NT2/D1 (cell line): ENCODE data around the gene FAM9C.
"Not testable (repeated sequence)": the region's sequence is repeated elsewhere in the genome, so short reads cannot be mapped to it uniquely, and the experiment has no call there.

Experiments used
- DNase-seq: peaks from one replicate; pipeline ENCODE4 v3.0.0-alpha.2; 2011; ENCODE audit warnings: low read depth, low spot score
- H3K27me3 ChIP-seq: 2 replicates; pipeline ENCODE4 v1.6.0; 2011; ENCODE audit warnings: mild to moderate bottlenecking; ENCODE audit not compliant: insufficient read length, insufficient read depth
- H3K36me3 ChIP-seq: 2 replicates; pipeline ENCODE4 v1.6.1; 2011; ENCODE audit warnings: mild to moderate bottlenecking, low read length, mixed read lengths; ENCODE audit not compliant: insufficient read depth, insufficient read length
- H3K4me1 ChIP-seq: 2 replicates; pipeline ENCODE4 v1.5.1; 2011; ENCODE audit not compliant: insufficient read depth, insufficient read length
- H3K4me3 ChIP-seq: 2 replicates; pipeline ENCODE4 v1.5.1; 2011; ENCODE audit warnings: low read depth; ENCODE audit not compliant: insufficient read length
- H3K9ac ChIP-seq: 2 replicates; pipeline ENCODE4 v1.6.0; 2011; ENCODE audit warnings: low read depth; ENCODE audit not compliant: insufficient read length
- H3K9me3 ChIP-seq: 2 replicates; pipeline ENCODE4 v1.5.1; 2011; ENCODE audit warnings: mild to moderate bottlenecking, low read length; ENCODE audit not compliant: insufficient read depth
- SUZ12 ChIP-seq: IDR thresholded peaks from 2 replicates; pipeline ENCODE4 v1.6.1; 2011; ENCODE audit not compliant: insufficient read length, insufficient read depth; ENCODE audit errors: extremely low read depth
- YY1 ChIP-seq: IDR thresholded peaks from 2 replicates; pipeline ENCODE4 v1.6.1; 2011; ENCODE audit not compliant: insufficient read length, insufficient read depth
- ZNF274 ChIP-seq: IDR thresholded peaks from 2 replicates; pipeline ENCODE4 v1.6.1; 2011; ENCODE audit warnings: mild to moderate bottlenecking, low read depth, low read length

Gene FAM9C

DNA sequence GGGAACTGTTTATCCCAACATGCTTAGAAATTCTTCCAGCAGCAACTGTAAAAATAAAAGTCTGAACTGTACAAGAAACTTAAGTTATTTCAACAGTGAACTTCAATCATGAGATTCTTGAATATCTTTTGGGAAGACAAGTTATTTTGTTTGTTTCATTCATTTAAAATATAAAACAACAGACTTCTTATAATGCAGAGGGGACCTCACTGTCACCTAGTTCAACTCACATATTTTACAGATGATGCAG is 14.9 kb downstream of the FAM9C start:
- Histone ChIP-seq H3K4me1 (no peaks in the 10 kb centered on the region), H3K9ac (no peak overlapping the region), H3K9me3 (no peaks in the 10 kb centered on the region), H3K4me3 (no peak overlapping the region), H3K36me3 (no peaks in the 10 kb centered on the region), H3K27me3 (no peaks in the 10 kb centered on the region)
- no peak for DNase-seq
- no peak for TF ChIP-seq YY1
- no peak for TF ChIP-seq ZNF274
- no peak for TF ChIP-seq SUZ12

DNA sequence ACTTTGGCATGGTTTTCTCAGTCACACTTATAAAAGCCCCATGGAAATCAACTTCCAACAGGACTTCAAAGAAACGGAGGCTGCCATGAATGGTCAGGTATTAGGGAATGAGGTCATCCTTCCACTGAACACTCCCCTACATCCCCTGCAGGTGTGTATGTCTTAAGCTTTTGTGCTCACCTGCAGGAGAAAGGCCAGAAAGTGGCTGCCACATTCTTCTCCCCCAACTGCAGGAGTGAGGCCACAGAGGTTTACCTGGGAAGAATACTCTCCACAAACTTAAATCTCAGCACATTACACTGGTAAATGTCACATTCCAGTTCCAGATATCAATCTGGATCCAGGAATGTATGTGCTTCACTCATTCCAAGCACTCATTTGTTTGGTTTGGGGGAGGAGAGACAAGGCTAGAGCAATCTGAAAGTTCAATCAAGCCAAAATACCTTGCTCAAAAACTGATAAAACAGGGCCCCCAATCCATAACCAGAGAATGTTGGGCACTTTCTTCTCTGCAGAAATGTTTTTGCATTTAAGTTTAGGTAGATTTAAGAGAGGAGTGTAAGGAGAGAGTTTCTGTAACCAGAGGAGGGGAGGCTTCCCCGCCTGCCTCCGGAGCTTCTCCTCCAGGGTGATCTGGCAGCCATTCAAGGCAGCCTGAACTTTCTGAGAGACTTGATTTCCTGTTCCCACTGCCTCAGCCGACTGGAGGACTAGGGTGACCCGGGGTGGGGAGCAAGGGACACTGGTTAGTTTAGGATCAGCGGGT is 15.4 kb downstream of the FAM9C start:
- Histone ChIP-seq H3K9ac (peak overlapping the region; percentile 29), H3K36me3 (no peaks in the 10 kb centered on the region), H3K4me3 (no peak overlapping the region), H3K4me1 (no peaks in the 10 kb centered on the region), H3K9me3 (no peaks in the 10 kb centered on the region), H3K27me3 (no peaks in the 10 kb centered on the region)
- no peak for DNase-seq
- TF ChIP-seq SUZ12: no peak
- no peak for TF ChIP-seq YY1
- no peak for TF ChIP-seq ZNF274

DNA sequence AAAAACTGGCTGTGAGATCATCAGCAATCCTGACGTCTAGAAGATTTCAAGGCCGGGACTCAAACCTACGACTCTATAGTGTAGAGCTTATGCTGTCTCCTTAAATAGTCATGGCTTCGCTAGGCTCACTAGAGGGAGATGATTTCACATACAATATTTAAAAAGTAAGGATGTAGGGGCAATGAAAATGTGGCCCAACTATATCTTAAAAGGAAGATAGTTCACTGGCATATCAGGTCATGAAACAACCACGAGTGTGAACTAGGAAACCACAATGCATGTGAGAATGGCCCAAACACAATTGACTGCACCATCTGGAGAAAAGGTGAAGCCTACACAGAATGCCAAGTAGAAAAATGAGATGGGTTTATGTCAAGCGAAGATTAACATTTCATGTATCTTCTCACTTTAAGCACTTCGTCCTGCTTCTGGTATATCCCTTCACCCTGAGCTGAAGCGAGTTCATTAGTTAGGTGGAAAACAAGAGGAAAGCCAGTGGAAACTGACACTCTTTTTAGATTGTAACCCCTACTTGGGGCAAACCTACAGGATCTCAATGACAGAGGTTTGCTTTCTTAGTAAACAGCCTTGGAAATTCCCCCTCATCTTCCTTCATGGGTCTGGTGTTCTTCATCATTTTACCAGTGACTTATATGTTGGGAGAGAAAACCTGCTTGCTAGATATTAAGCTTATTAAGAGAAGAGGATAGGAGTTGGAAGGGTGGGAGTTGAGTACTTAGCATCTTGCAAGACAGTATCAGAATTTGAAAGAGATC is 17.4 kb downstream of the FAM9C start:
- Histone ChIP-seq H3K4me3 (no peak overlapping the region), H3K9me3 (no peaks in the 10 kb centered on the region), H3K27me3 (no peaks in the 10 kb centered on the region), H3K36me3 (no peaks in the 10 kb centered on the region), H3K9ac (no peak overlapping the region), H3K4me1 (no peaks in the 10 kb centered on the region)
- DNase-seq: no peak
- no peak for TF ChIP-seq SUZ12
- no peak for TF ChIP-seq ZNF274
- TF ChIP-seq YY1: no peak

DNA sequence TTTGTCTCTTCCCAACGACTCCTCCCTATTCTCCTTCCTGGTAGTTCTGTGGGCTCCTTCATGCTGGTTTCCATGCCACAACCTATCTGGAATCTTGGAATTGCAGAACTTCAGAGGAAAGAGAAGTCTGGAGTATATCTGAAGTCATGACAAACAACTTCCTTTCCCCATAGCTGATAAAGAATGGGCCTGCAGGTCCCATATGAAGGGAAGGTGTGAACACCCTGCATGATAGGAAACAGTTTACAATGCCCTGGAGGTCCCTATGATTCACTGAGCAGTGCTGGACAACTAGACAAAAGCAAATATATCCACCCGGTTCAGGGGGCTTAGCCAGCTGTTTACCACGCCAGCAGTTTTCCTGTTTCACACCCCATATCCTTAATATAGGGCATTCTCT is 19.4 kb downstream of the FAM9C start:
- Histone ChIP-seq H3K4me3 (no peak overlapping the region), H3K9ac (no peak overlapping the region), H3K9me3 (no peaks in the 10 kb centered on the region), H3K27me3 (no peaks in the 10 kb centered on the region), H3K4me1 (no peaks in the 10 kb centered on the region), H3K36me3 (no peaks in the 10 kb centered on the region)
- no peak for DNase-seq
- no peak for TF ChIP-seq SUZ12
- no peak for TF ChIP-seq ZNF274
- TF ChIP-seq YY1: no peak

DNA sequence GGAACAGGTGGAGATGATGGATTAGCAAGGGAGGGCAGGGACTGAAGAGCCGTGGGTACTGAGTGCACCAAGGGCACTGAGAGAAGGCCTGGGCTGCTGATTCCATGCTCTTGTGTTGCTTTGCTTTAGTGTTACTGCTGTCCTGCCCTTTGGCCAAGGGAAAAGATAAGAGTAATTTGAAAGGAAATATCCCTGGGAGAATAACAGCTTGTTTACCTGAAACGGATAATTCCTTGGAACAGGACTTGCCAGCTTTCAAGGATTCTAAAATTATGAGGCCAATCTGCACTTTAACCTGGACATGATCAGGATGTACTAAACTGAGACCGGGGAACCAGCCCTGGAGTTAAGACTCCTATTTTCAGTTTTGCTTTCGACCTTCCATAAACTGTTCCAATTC is 20.4 kb downstream of the FAM9C start:
- no peaks in the 10 kb centered on the region for H3K9me3 ChIP-seq
- no peak overlapping the region for H3K9ac ChIP-seq
- DNase-seq: no peak
- no peaks in the 10 kb centered on the region for H3K4me1 ChIP-seq
- no peaks in the 10 kb centered on the region for H3K36me3 ChIP-seq
- no peak for TF ChIP-seq YY1
- TF ChIP-seq SUZ12: no peak
- no peak overlapping the region for H3K4me3 ChIP-seq
- no peaks in the 10 kb centered on the region for H3K27me3 ChIP-seq

DNA sequence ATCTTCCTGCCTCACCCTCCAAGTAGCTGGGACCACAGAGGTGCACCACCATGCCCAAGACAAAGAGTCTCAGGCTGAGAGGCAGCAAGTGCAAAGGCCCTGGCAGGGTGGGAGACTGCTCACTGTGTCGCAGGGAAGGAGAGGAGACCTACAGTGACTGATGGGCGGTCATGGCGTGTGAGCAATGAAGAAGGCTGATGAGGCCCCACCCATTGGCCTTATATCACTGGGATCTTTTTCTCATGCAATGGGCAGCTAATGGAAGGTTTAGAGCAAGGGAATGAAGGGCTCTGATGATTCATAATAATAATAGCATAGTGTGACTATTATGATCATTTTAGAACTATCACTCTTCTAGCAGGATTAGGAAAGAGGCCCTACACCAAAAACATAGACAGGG is 20.9 kb downstream of the FAM9C start:
- Histone ChIP-seq H3K9me3 (no peaks in the 10 kb centered on the region), H3K4me3 (no peak overlapping the region), H3K9ac (no peak overlapping the region), H3K36me3 (no peaks in the 10 kb centered on the region), H3K4me1 (no peaks in the 10 kb centered on the region), H3K27me3 (no peaks in the 10 kb centered on the region)
- DNase-seq: no peak
- TF ChIP-seq YY1 (no peak), SUZ12 (no peak), ZNF274 (no peak)

DNA sequence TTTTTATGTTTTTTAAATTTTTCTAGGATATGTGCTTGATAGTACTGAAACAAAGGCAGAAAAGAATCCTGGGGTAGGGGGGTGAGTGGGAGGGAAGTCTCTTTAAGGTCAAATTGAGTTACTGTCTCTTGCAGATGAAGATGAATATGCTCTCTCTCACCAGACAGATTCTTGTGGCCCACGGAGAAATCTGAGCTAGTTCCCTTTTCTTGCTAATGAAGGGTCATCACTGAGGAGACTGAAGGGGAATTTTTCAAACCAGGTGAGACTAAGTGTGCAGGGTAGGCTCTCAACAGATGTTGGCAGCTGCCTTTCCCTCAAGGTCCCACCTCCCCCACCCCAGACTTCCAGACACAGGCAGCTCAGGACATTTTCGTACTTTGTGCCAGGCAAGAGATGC is 21.5 kb downstream of the FAM9C start:
- Histone ChIP-seq H3K4me1 (no peaks in the 10 kb centered on the region), H3K27me3 (no peaks in the 10 kb centered on the region), H3K9me3 (no peaks in the 10 kb centered on the region), H3K36me3 (no peaks in the 10 kb centered on the region), H3K9ac (no peak overlapping the region), H3K4me3 (no peak overlapping the region)
- DNase-seq: no peak
- no peak for TF ChIP-seq ZNF274
- no peak for TF ChIP-seq SUZ12
- no peak for TF ChIP-seq YY1

DNA sequence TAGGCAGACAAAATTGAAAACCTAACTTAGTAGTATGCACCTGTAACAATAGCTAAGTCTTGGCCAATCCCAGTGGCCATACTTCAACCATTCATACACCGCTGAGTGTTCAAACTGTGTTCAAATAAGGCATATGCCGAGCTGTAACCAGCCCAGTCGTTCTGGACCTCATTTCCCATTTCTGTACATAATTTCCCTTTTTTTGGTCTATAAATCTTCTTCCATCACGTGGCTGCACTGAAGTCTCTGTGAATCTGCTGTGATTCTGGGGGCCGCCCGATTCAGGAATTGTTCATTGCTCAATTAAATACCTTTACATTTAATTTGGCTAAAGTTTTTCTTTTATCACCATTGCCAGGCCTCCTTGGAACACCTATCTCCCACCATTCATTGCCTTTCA is 27.7 kb downstream of the FAM9C start:
- not testable (repeated sequence) for H3K4me1 ChIP-seq, H3K36me3 ChIP-seq, H3K4me3 ChIP-seq, H3K9me3 ChIP-seq, H3K9ac ChIP-seq, H3K27me3 ChIP-seq, DNase-seq
